HG02884 (cell line): Measurements from ENCODE around the gene BSPRY.
"Not testable (repeated sequence)": the region's sequence is repeated elsewhere in the genome, so short reads cannot be mapped to it uniquely, and the experiment has no call there.

ENCODE experiments used
- ATAC-seq: cut with Tn5 transposase; IDR thresholded peaks from one replicate; pipeline ENCODE4 v1.9.1; 2021; ENCODE audit warnings: mild to moderate bottlenecking, moderate library complexity; ENCODE audit not compliant: unreplicated experiment

BSPRY gene

DNA sequence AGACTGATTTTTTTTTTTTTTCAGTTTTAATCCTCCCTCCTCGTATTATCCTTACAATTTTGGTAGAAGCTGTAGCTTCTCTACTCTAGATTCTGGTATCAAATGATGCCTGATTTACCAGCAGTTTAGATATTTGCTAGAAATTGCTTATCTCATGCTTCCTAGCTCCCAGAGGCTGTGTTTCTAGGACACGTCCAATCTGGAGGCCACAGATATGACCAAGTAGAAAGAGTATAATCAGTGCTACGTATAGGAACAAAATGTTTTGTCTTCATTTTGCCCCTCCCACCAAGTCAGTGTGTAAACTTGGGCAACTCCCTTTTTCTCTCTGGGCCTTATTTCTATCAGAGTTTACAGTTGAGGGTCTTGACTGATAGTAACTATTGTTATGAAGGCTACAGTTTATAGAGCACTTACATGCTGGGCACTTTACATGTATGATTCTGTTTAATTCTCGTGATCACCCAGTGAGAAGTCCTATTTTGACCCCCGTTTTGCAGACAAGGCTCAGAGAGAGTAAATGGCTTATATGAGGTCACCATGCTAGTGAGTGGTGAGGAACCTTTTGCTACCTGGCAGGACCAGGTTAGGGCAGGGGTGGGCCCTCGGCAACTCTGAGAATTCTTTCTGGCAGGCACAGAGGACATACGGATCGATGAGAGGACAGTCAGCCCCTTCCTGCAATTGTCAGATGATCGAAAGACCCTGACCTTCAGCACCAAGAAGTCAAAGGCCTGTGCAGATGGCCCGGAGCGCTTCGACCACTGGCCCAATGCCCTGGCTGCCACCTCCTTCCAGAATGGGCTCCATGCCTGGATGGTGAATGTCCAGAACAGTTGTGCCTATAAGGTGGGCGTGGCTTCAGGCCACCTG lies 19.9 kb downstream of the BSPRY start:
- no peak for ATAC-seq

DNA sequence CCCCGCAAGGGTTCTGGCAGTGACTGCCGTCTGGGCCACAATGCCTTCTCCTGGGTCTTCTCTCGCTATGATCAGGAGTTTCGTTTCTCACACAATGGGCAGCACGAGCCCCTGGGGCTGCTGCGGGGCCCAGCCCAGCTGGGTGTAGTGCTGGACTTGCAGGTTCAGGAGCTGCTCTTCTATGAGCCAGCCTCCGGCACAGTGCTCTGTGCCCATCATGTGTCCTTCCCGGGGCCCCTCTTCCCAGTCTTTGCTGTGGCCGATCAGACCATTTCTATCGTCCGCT lies 20.5 kb downstream of the BSPRY start:
- ATAC-seq, result no peak

- ATAC-seq, result no peak
Observed at GRCh38 chr9:113370806-113371325, 21.5 kb downstream of the BSPRY start.

DNA sequence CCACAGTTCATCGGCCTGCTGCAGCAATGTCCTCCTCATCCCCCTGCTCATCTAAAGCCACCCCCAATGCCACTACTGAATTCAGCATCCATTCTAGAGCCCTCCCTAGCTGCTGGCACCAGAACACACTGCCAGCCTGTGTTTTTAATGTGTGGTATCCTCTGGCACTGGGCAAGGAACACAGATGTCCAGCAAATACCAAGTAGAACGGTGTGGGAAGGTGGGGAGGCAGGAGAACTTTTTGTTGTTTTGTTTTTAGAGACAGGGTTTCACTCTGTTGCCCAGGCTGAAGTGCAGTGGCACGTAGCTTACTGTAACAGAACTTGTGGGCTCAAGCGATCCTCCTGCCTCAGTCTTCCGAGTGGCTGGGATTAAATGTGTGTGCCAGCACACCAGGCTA lies 22.7 kb downstream of the BSPRY start:
- no peak for ATAC-seq

DNA sequence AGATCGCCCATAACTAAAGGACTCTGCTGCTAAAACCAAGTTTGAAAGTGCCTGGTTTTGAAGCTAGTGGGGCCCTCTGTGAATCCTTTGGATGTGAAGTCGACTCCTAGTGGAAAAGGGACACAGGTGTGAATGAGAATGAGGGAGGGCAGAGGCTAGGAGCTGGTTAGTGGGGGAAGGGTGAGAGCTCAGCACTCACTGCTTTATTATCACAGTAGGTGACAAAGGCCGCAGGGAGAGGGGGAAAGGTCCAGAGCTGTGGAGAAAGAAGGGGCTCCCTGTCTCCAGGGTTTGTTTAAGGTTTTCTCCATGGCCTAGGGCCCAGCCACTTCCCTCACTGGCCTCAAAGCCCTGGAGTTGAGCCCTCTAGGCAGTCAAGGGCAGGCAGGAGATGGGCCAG lies 23.9 kb downstream of the BSPRY start:
- no peak for ATAC-seq

DNA sequence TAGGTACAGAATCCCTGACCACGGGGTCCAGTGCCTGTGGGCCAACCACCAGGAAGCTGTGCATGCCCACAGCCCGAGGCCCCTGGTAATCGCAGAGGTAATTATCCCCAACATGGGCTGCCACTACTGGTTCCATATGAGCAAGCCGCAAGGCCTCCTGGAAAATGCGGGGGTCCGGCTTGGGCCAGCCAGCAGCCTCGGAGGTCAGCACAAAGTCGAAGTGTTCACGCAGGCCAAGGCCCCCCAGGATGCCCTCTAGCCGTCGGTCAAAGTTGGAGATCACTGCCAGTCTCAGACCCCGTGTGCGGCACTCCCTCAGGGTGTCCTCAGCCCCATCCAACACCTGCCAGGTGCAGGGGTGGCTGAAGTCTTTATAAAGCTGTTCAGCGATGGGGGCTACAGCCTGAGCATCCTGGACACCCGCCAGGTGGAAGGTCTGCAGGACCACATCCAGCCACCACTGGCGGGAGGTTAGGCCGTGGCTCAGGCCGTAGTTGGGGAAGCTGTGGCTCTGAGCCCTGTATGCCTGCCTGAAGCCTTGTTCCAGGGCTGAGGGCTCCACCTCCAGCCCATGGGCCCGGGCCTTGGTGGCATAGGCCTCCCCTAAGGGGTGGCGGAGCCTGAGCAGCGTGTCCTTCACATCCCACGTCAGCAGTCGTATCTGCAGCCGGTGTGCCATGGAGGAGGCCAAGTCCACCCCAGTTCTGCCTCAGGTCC lies 24.5 kb downstream of the BSPRY start:
- ATAC-seq, result no peak

DNA sequence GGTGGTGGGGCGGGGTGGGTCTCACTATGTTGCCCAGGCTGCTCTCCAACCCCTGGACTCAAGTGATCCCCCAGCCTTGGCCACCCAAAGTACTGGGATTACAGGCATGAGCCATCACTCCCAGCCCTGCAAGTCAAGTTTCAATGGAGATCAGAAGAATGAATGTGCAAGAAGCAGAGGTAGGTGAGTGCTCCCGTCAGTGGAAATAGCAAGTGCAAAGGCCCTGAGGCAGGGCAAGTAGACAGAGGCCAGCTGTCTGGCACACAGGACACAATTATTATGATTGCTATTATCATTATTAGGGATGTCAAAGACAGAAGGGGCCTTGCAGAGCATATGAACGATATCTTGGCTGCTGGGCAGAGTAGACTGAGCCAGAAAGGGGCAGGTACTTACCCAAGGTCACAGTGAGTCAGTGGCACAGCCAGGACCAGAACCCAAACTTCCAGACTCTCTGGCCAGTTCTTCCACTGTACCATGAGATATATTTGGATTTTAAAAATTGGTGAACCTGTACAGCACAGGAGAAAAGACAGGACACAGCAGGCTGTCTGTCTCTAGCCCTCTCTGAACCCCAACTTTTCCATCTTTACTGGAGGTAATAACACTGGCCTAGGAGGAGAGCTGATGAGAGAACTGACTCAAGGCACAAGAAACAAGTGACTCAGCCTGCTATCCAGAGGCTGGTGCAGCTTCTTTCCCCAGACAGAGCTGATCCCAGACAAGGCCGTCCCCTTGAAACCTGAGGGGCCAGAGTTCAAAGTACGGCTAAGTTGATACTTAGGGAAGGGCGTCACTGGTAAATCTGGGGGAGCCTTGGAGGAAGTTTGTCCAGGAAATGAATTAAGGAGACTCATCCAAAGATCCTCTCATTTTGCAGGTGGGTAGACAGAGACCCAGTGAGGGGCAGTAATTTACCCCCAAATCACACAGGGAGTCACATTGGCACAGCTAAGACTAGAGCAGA lies 26.0 kb downstream of the BSPRY start:
- ATAC-seq, result no peak

GRCh38 chr9:113376634-113377567 lies 27.6 kb downstream of the BSPRY start, which contains the start of gene HDHD3:
Gene HDHD3, minus strand, starts transcription at chr9:113376986. Its CDS starts 2,632 bp downstream, at chr9:113374354.
- peak; percentile 72 for ATAC-seq

- not testable (repeated sequence) for ATAC-seq
Observed at GRCh38 chr9:113379094-113379828, 29.9 kb downstream of the BSPRY start.

DNA sequence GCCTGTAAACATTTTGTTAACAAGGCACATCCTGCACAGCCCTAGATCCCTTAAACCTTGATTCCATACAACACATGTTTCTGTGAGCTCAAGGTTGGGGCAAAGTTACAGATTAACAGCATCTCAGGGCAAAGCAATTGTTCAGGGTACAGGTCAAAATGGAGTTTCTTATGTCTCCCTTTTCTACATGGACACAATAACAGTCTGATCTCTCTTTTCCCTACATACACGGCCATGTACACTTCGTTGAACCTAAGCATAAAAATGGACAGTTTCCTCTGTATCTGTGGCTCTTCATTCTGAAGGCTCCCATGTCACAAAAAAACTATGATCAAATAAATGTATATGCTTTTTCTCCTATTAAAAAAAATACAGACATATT lies 30.5 kb downstream of the BSPRY start:
- ATAC-seq, result not testable (repeated sequence)

DNA sequence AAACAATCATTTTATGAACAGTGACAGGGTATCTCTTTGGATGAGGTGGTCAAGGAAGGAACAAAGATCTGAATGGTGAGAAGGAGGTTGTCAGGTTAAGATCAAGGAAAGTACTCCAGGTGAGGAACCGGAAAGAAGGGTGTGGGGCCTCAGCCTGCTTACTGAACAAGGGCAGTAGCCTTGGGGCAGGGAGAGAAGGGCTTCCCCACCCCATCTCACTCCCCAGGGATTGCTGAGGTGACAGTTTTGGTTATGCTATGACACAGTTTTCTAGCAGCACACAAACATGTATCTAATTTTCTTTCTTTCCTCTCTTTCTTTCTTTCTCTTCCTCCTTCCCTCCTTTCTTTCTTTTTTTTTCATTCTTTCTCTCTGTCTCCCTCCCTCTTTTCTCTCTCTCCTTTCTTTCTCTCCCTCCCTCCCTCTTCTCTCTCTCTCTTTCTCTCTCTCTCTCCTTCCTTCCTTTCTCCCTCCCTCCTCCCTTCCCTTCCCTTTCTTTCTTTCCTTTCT lies 31.6 kb downstream of the BSPRY start:
- ATAC-seq, result no peak

DNA sequence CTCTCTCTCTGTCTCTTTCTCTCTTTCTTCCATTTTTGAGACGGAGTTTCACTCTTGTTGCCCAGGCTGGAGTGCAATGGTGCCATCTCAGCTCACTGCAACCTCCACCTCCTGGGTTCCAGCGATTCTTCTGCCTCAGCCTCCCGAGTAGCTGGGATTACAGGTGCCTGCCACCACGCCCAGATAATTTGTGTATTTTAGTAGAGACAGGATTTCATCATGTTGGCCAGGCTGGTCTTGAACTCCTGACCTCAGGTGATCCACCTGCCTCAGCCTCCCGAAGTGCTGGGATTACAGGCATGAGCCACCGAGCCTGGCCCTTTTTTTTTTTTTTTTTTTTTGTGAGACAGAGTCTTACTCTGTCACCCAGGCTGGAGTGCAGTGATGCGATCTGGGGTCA lies 32.1 kb downstream of the BSPRY start:
- not testable (repeated sequence) for ATAC-seq

DNA sequence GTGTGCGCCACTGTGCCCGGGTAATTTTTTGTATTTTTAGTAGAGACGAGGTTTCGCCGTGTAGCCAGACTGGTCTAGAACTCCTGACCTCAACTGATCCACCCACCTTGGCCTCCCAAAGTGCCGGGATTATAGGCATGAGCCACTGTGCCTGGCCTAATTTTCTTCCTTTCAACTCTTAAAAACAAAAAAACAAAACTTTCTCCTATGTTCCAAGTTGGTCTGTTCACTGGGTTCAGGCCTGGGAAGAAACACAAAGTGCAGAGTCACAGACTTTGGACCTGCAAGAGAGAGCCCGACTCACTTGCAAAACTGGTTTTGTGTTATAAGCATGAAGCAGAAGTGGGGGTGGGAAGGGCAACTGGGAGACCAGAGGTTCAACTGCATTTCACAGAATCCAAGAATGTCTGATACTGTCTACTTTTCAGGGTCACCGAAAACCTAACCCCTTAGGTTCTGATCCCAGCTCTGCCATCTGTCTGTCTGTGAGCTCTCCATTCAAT lies 32.6 kb downstream of the BSPRY start:
- no peak for ATAC-seq

GRCh38 chr9:113386571-113387393 lies 37.4 kb downstream of the BSPRY start:
- no peak for ATAC-seq

- ATAC-seq, result no peak
Observed at GRCh38 chr9:113387560-113388230, 38.4 kb downstream of the BSPRY start.

DNA sequence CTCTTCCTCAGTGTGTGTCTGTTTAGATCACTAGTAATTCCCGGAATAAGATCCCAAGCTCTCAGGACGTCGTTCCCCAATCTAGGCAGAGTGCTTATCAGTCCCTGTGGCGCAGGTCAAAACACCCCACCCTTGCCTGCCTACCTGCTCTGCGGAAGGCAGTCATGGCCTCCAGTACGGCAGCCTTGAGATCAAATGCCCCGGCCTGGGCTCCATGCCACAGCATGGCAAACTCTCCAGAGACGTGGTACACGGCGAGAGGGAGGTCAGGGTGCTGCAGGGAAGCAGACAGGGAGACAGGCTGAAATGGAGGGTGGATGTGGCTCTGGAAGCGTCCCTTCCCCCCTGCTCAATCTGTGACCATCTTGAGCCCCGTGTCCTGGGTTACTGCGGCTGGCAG lies 39.5 kb downstream of the BSPRY start:
- ATAC-seq, result no peak

DNA sequence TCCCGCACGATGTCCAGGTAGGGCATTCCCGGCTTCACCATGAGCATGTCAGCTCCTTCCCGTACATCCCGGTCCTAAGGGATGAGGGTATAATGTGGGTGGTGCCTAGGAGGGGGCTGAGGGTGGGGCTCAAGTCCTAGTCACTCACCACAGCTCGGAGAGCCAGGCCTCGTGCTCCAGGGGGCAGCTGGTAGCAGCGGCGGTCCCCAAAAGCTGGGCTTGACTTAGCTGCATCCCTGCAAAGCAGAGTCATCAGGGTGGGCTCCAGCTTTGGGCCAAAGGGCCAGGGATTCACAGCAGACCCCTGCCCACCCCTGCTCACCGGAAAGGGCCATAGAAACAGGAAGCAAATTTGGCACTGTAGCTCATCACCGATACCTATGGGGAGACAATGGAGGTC lies 40.1 kb downstream of the BSPRY start:
- no peak for ATAC-seq
